HEK293 (cell line): ENCODE results near the gene TOMT.

ENCODE experiments used
- CTCF ChIA-PET: fragments of 350-600 bp; formaldehyde crosslinking; extraction: SDS; loops from one replicate; lab custom pipeline; 2021; ENCODE audit warnings: antibody characterized with exemption; lab: Yijun Ruan, JAX
- POLR2A ChIA-PET: fragments of 300-600 bp; formaldehyde crosslinking; extraction: SDS; loops from one replicate; lab custom pipeline; 2020; ENCODE audit warnings: antibody characterized with exemption, inconsistent platforms; lab: Yijun Ruan, JAX
- H3K27ac ChIP-seq: fragments of 200-500 bp; sonication (Bioruptor generic); 2 replicates; pipeline ENCODE4 v1.5.1; 2014; ENCODE audit warnings: low read depth, low read length, control low read depth, inconsistent platforms; ENCODE audit errors: extremely low read depth
- H3K36me3 ChIP-seq, 2 experiments: fragments of 200-500 bp in 1 of 2; sonication (Bioruptor generic) in 1 of 2; 1 replicate in 1 of 2; 2 replicates in 1 of 2; pipeline ENCODE4 v1.5.1; 2014 to 2017; ENCODE audit warnings: inconsistent platforms in 2 of 2, low read length in 2 of 2; ENCODE audit not compliant: control insufficient read depth in 2 of 2, insufficient read depth in 1 of 2
- H3K4me1 ChIP-seq: fragments of 200-500 bp; sonication (Bioruptor generic); 2 replicates; pipeline ENCODE4 v1.5.1; 2014; ENCODE audit warnings: mild to moderate bottlenecking, low read length, inconsistent platforms; ENCODE audit not compliant: control insufficient read depth, insufficient read depth
- H3K4me3 ChIP-seq: 2 replicates; pipeline ENCODE4 v1.5.1; 2011; ENCODE audit warnings: low read depth, mild to moderate bottlenecking, control low read depth, low read length, moderate library complexity
- H3K9me3 ChIP-seq: fragments of 200-500 bp; sonication (Bioruptor generic); 2 replicates; pipeline ENCODE4 v1.5.1; 2014; ENCODE audit warnings: low read depth, low read length, inconsistent platforms; ENCODE audit not compliant: control insufficient read depth, insufficient read depth
- AEBP2 ChIP-seq: fragments of 450-650 bp; formaldehyde crosslinking; IDR thresholded peaks from 2 replicates; pipeline ENCODE4 v1.5.1; 2016; ENCODE audit warnings: missing biosample characterization, missing genetic modification characterization, borderline replicate concordance
- BCL6B ChIP-seq: fragments of 450-650 bp; formaldehyde crosslinking; IDR thresholded peaks from 2 replicates; pipeline ENCODE4 v1.5.1; 2017; ENCODE audit warnings: missing biosample characterization, missing genetic modification characterization
- HOXC10 ChIP-seq: sonication (generic); formaldehyde crosslinking; IDR thresholded peaks from 2 replicates; pipeline ENCODE4 v1.8.1; 2023; ENCODE audit warnings: mild to moderate bottlenecking, missing genetic modification reagents
- IKZF3 ChIP-seq: fragments of 450-650 bp; IDR thresholded peaks from 2 replicates; pipeline ENCODE4 v1.5.0; 2018; ENCODE audit warnings: missing biosample characterization, mild to moderate bottlenecking, missing genetic modification characterization, moderate library complexity
- REST ChIP-seq: fragments of 450-650 bp; formaldehyde crosslinking; IDR thresholded peaks from 2 replicates; pipeline ENCODE4 v1.5.1; 2016; ENCODE audit warnings: missing biosample characterization, missing genetic modification characterization
- SALL2 ChIP-seq: fragments of 450-650 bp; formaldehyde crosslinking; IDR thresholded peaks from 2 replicates; pipeline ENCODE4 v1.5.0; 2017; ENCODE audit warnings: missing biosample characterization, mild to moderate bottlenecking, missing genetic modification characterization, borderline replicate concordance
- TCF7L2 ChIP-seq: IDR thresholded peaks from 2 replicates; pipeline ENCODE4 v1.6.1; 2011; ENCODE audit warnings: low read depth, mild to moderate bottlenecking, inconsistent platforms, low read length, moderate library complexity, borderline replicate concordance
- ZBTB49 ChIP-seq: fragments of 450-650 bp; formaldehyde crosslinking; IDR thresholded peaks from 2 replicates; pipeline ENCODE4 v1.5.1; 2016; ENCODE audit warnings: missing biosample characterization, missing genetic modification characterization, low read depth
- ZBTB6 ChIP-seq: fragments of 450-650 bp; formaldehyde crosslinking; IDR thresholded peaks from 2 replicates; pipeline ENCODE4 v1.5.1; 2017; ENCODE audit warnings: missing biosample characterization, missing genetic modification characterization
- ZFHX2 ChIP-seq: fragments of 450-650 bp; formaldehyde crosslinking; conservative IDR thresholded peaks from 2 replicates; pipeline ENCODE4 v1.5.1; 2016; ENCODE audit warnings: missing biosample characterization, missing genetic modification characterization
- ZNF302 ChIP-seq: fragments of 450-650 bp; formaldehyde crosslinking; IDR thresholded peaks from 2 replicates; pipeline ENCODE4 v1.5.1; 2016; ENCODE audit warnings: missing biosample characterization, missing genetic modification characterization, low read depth
- ZNF37A ChIP-seq: fragments of 450-650 bp; IDR thresholded peaks from 2 replicates; pipeline ENCODE4 v1.5.1; 2018; ENCODE audit warnings: missing biosample characterization, missing genetic modification characterization
- ZNF423 ChIP-seq: fragments of 450-650 bp; formaldehyde crosslinking; IDR thresholded peaks from 2 replicates; pipeline ENCODE4 v1.5.1; 2016; ENCODE audit warnings: missing biosample characterization, missing genetic modification characterization
- ZNF548 ChIP-seq: fragments of 450-650 bp; formaldehyde crosslinking; IDR thresholded peaks from 2 replicates; pipeline ENCODE4 v1.5.1; 2016; ENCODE audit warnings: missing biosample characterization, missing genetic modification characterization
- ZNF560 ChIP-seq: fragments of 450-650 bp; formaldehyde crosslinking; IDR thresholded peaks from 2 replicates; pipeline ENCODE4 v1.5.1; 2017; ENCODE audit warnings: missing biosample characterization, missing genetic modification characterization, borderline replicate concordance
- TF ChIP-seq, protein P1 (sequence below): fragments of 450-650 bp; formaldehyde crosslinking; IDR thresholded peaks from 2 replicates; pipeline ENCODE4 v1.5.1; 2016; ENCODE audit warnings: missing biosample characterization, missing genetic modification characterization
- TF ChIP-seq, protein P2 (sequence below): fragments of 450-650 bp; formaldehyde crosslinking; IDR thresholded peaks from 2 replicates; pipeline ENCODE4 v1.5.1; 2016; ENCODE audit warnings: missing biosample characterization, missing genetic modification characterization
- TF ChIP-seq, protein P3 (sequence below): fragments of 450-650 bp; formaldehyde crosslinking; IDR thresholded peaks from 2 replicates; pipeline ENCODE4 v1.5.1; 2016; ENCODE audit warnings: missing biosample characterization, missing genetic modification characterization

Gene TOMT

DNA sequence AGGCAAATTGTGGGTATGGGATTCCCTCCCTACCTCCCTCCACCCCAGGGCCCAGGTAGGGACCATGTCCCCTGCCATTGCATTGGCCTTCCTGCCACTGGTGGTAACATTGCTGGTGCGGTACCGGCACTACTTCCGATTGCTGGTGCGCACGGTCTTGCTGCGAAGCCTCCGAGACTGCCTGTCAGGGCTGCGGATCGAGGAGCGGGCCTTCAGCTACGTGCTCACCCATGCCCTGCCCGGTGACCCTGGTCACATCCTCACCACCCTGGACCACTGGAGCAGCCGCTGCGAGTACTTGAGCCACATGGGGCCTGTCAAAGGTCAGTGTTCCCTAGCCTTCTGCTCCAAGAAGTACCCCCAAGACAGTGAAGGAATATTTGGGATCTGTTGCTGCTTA, at the start of gene TOMT:
TOMT (plus strand) TSS at position 37 of the 400 bp plus-strand sequence; CDS start at position 65, 28 bp downstream.
- Histone ChIP-seq H3K4me3 (no peak within 1 kb of the TSS), H3K9me3 (no peaks in the 10 kb centered on the region), H3K27ac (no peak within 1 kb of the TSS), H3K4me1 (no peaks in the 10 kb centered on the region), H3K36me3 (peaks cover 0 to 40% of the 10 kb centered on the region in 2 experiments; a peak in 1 of 3 replicates)
- CTCF ChIA-PET, result interaction anchor here (0.6 kb wide), 1 partner anchor 15 kb away, joined by 5 read pairs; no protein-coding TSS in a partner anchor
- TF ChIP-seq, protein P1, sequence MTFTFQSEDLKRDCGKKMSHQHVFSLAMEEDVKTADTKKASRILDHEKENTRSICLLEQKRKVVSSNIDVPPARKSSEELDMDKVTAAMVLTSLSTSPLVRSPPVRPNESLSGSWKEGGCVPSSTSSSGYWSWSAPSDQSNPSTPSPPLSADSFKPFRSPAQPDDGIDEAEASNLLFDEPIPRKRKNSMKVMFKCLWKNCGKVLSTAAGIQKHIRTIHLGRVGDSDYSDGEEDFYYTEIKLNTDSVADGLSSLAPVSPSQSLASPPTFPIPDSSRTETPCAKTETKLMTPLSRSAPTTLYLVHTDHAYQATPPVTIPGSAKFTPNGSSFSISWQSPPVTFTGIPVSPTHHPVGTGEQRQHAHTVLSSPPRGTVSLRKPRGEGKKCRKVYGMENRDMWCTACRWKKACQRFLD (tag by site-specific recombination), result no peak
- TF ChIP-seq IKZF3 (tag by site-specific recombination) (no peak), ZNF423 (tag by site-specific recombination) (no peak), ZBTB49 (tag by site-specific recombination) (no peak), TCF7L2 (no peak), BCL6B (tag by site-specific recombination) (no peak), ZNF560 (tag by site-specific recombination) (no peak), HOXC10 (CRISPR knock-in tag) (no peak), SALL2 (tag by site-specific recombination) (no peak), ZFHX2 (tag by site-specific recombination) (no peak), AEBP2 (tag by site-specific recombination) (no peak), ZBTB6 (tag by site-specific recombination) (no peak), ZNF548 (tag by site-specific recombination) (no peak), ZNF37A (tag by site-specific recombination) (no peak), REST (no peak), ZNF302 (no peak)
- TF ChIP-seq, protein P2, sequence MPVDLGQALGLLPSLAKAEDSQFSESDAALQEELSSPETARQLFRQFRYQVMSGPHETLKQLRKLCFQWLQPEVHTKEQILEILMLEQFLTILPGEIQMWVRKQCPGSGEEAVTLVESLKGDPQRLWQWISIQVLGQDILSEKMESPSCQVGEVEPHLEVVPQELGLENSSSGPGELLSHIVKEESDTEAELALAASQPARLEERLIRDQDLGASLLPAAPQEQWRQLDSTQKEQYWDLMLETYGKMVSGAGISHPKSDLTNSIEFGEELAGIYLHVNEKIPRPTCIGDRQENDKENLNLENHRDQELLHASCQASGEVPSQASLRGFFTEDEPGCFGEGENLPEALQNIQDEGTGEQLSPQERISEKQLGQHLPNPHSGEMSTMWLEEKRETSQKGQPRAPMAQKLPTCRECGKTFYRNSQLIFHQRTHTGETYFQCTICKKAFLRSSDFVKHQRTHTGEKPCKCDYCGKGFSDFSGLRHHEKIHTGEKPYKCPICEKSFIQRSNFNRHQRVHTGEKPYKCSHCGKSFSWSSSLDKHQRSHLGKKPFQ, result no peak
- TF ChIP-seq, protein P3, sequence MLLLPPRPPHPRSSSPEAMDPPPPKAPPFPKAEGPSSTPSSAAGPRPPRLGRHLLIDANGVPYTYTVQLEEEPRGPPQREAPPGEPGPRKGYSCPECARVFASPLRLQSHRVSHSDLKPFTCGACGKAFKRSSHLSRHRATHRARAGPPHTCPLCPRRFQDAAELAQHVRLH, result no peak
- POLR2A ChIA-PET, result interaction anchor here (1.1 to 1.3 kb wide), 2 partner anchors 81 to 111 kb away, joined by 3 to 4 read pairs; partner anchors contain the start of gene FOLR2
